Endothelial cell of umbilical vein (primary cell): ENCODE measurements around the gene CD58.
A peak's percentile ranks its signal among the peaks of the same experiment; 100 is the strongest.

Experiments used
- EZH2 ChIP-seq: IDR thresholded peaks from 2 replicates; pipeline ENCODE4 v1.6.1; 2012; ENCODE audit warnings: borderline replicate concordance, low read depth, mild to moderate bottlenecking, moderate library complexity, low read length, inconsistent platforms; ENCODE audit not compliant: severe bottlenecking
- FOS ChIP-seq: IDR thresholded peaks from 2 replicates; pipeline ENCODE4 v1.6.1; 2011; ENCODE audit warnings: mild to moderate bottlenecking, low read length, moderate library complexity, borderline replicate concordance; ENCODE audit not compliant: insufficient read depth
- GATA2 ChIP-seq: IDR thresholded peaks from 2 replicates; pipeline ENCODE4 v1.7.0; 2011; ENCODE audit warnings: low read depth, mild to moderate bottlenecking, moderate library complexity, mixed read lengths, low read length; ENCODE audit not compliant: insufficient read length, insufficient read depth
- JUN ChIP-seq: IDR thresholded peaks from 2 replicates; pipeline ENCODE4 v1.6.1; 2011; ENCODE audit warnings: borderline replicate concordance, low read depth; ENCODE audit not compliant: insufficient read length, insufficient read depth
- POLR2A ChIP-seq: IDR thresholded peaks from 2 replicates; pipeline ENCODE4 v1.6.1; 2012; ENCODE audit warnings: low read depth, mild to moderate bottlenecking, control low read depth, low read length
- POLR2AphosphoS5 ChIP-seq: IDR thresholded peaks from 2 replicates; pipeline ENCODE4 v1.6.1; 2012; ENCODE audit warnings: low read depth, mild to moderate bottlenecking, control low read depth, low read length, moderate library complexity; ENCODE audit not compliant: insufficient read depth
- TF ChIP-seq, protein P1 (sequence below), 2 donors: IDR thresholded peaks; 1 replicate in 1 of 2; 2 replicates in 1 of 2; pipeline ENCODE4 v1.5.1; 2011; ENCODE audit warnings: low read length in 2 of 2, mild to moderate bottlenecking in 2 of 2, moderate library complexity in 2 of 2, control low read depth in 1 of 2, inconsistent platforms in 1 of 2, low read depth in 1 of 2; ENCODE audit not compliant: insufficient read depth in 1 of 2; ENCODE audit errors: extremely low read depth in 1 of 2
- TF ChIP-seq, protein P2 (sequence below): IDR thresholded peaks from 2 replicates; pipeline ENCODE4 v1.6.1; 2011; ENCODE audit not compliant: insufficient read depth, insufficient read length

DNA sequence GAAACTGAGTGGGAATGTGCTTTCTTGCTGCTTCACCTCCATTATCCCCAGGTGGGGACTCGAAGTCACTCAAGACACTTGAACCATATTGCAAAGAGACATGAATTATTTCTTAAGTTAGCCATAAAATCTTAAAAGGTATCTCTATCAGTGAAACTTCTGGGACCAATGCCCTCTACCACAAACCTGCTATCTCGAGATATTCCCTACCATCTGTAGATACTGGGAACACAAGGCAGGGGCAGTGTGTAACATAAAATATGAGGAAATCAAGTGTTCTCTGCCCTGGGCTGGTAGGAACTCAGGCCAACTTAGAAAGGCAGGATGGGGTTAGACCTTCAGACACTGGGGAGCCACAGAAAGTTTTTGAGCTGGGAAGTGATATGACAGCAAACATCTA, 1.3 kb upstream of the CD58 start:
- TF ChIP-seq POLR2A (no peak), POLR2AphosphoS5 (no peak), EZH2 (peak; percentile 18), FOS (no peak), GATA2 (no peak), JUN (no peak)
- TF ChIP-seq, protein P1, sequence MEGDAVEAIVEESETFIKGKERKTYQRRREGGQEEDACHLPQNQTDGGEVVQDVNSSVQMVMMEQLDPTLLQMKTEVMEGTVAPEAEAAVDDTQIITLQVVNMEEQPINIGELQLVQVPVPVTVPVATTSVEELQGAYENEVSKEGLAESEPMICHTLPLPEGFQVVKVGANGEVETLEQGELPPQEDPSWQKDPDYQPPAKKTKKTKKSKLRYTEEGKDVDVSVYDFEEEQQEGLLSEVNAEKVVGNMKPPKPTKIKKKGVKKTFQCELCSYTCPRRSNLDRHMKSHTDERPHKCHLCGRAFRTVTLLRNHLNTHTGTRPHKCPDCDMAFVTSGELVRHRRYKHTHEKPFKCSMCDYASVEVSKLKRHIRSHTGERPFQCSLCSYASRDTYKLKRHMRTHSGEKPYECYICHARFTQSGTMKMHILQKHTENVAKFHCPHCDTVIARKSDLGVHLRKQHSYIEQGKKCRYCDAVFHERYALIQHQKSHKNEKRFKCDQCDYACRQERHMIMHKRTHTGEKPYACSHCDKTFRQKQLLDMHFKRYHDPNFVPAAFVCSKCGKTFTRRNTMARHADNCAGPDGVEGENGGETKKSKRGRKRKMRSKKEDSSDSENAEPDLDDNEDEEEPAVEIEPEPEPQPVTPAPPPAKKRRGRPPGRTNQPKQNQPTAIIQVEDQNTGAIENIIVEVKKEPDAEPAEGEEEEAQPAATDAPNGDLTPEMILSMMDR (IDR thresholded peaks at IDR 0.05; ENCODE audit: extremely low read depth in 1 of 2, insufficient read depth in 1 of 2, low read depth in 1 of 2, low read length in 2 of 2) = no peak
- TF ChIP-seq, protein P2, sequence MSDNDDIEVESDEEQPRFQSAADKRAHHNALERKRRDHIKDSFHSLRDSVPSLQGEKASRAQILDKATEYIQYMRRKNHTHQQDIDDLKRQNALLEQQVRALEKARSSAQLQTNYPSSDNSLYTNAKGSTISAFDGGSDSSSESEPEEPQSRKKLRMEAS = no peak
